Measurements from ENCODE around the gene MICAL2. TPM values are rescaled to one million over a fixed set of nuclear protein-coding genes. Genes with fewer than 3 reads are reported as not detected.

Gene MICAL2
- total RNA-seq, 1 experiment from 2014 or later, result 62.9 TPM

DNA sequence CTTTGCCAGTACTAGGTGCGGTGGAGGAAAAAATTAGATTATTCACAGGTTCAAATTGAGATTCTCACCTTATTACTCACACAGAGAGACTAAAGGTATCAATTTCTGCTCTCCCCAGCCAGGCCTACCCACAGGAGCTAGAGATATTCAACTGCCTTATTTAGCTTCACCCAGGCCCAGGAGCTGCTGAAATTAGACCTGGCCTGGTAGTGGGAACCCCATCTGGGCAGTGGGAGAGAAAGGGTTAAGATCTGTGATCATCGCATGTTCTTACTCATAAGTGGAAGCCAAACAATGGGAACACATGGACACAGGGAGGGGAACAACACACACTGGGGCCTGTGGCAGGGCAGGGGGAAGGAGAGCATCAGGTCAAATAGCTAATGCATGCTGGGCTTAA, 20.9 kb upstream of the MICAL2 start:
- Histone ChIP-seq H3K27me3 (ENCODE audit: low read length) (no peaks in the 10 kb centered on the region), H4K20me1 (ENCODE audit: low read length) (no peaks in the 10 kb centered on the region), H3K36me3 (ENCODE audit: low read depth, low read length) (no peaks in the 10 kb centered on the region), H3F3A (ENCODE audit: low read length, unreplicated experiment) (peaks cover 33% of the 10 kb centered on the region), H2AFZ (ENCODE audit: low read length) (no peak overlapping the region), H3K9ac (ENCODE audit: low read length) (peak overlapping the region; percentile 89), H3K79me2 (ENCODE audit: low read length) (peaks cover 18% of the 10 kb centered on the region), H3K4me3 (ENCODE audit: low read length) (no peak overlapping the region), H3K27ac (ENCODE audit: low read length) (peak overlapping the region; percentile 99), H3K4me1 (ENCODE audit: insufficient read depth, low read length) (peaks cover 72% of the 10 kb centered on the region), H3K9me3 (ENCODE audit: low read length) (no peaks in the 10 kb centered on the region), H3K9me2 (replicated peaks; ENCODE audit: low read length) (no peaks in the 10 kb centered on the region), H3K4me2 (ENCODE audit: low read length) (peak overlapping the region; percentile 84)
- no TSS peak for BruUV-seq (replicated peaks)
- POLR2A ChIA-PET (ENCODE audit: unreplicated experiment), result interaction anchor here (1.0 kb wide), 1 partner anchor 20 kb away, joined by 3 read pairs; no protein-coding TSS in a partner anchor
- TF ChIP-seq EZH2phosphoT487 (IDR thresholded peaks at IDR 0.05; ENCODE audit: borderline replicate concordance, low read length), result no peak
- no peak for TF ChIP-seq EZH2 (IDR thresholded peaks at IDR 0.05; ENCODE audit: low read length, unreplicated experiment)
- no peak for TF ChIP-seq CTCF (conservative IDR thresholded peaks at IDR 0.05; ENCODE audit: low read depth, low read length)
- intact Hi-C loops (cut with micrococcal nuclease), result loop anchor here (5.0 kb wide), 1 partner anchor 73 kb away; no protein-coding TSS in a partner anchor
- CTCF ChIA-PET, result interaction anchor here (0.8 kb wide), 1 partner anchor 46 kb away, joined by 3 read pairs; no protein-coding TSS in a partner anchor
- ATAC-seq, result no peak
- peak; percentile 58 for DNase-seq

DNA sequence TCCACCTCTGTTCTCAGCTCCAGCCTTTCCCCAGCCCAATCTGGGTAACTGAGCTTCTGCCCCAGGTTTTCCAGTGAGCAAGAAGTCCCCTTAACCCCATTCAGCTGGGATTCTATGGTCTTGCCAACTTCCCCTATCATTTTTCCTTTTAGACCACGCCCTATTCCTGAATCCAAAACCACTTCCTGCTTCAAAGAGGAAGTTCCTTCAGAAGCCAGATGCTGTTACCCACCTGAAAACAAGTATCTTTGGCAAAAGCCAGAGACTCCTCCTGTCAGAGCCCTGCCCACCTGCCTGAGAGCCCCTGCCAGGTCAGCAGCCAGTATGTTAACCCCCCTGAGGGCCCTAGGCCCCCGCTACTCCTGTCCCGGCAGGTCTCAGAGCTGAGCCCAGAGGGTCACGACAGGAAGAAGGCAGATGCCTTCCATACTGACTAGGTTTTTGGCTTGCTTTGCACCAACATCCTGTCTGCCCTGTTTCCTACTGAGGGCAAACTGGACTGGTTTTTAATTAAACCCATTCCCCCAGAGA, 20.3 kb upstream of the MICAL2 start:
- H3K4me2 ChIP-seq (ENCODE audit: low read length), result peak overlapping the region; percentile 84
- H3K9ac ChIP-seq (ENCODE audit: low read length), result peak overlapping the region; percentile 89
- H3K4me3 ChIP-seq (ENCODE audit: low read length), result peak overlapping the region; percentile 50; the same call in 1 of the 2 replicates
- peaks cover 70% of the 10 kb centered on the region for H3K4me1 ChIP-seq (ENCODE audit: insufficient read depth, low read length)
- H3K36me3 ChIP-seq (ENCODE audit: low read depth, low read length), result no peaks in the 10 kb centered on the region
- peak overlapping the region; percentile 99 for H3K27ac ChIP-seq (ENCODE audit: low read length)
- BruUV-seq (replicated peaks), result TSS peak; percentile 17
- H4K20me1 ChIP-seq (ENCODE audit: low read length), result no peaks in the 10 kb centered on the region
- H2AFZ ChIP-seq (ENCODE audit: low read length), result no peak overlapping the region; the same call in 1 of the 2 replicates
- ChIA-PET CTCF (no interaction called here), POLR2A (ENCODE audit: unreplicated experiment) (interaction anchor here (0.5 to 1.0 kb wide), 2 partner anchors 19 to 23 kb away, joined by 3 to 24 read pairs; no protein-coding TSS in a partner anchor)
- H3F3A ChIP-seq (ENCODE audit: low read length, unreplicated experiment), result peaks cover 30% of the 10 kb centered on the region
- DNase-seq, result peak; percentile 94
- TF ChIP-seq EZH2phosphoT487 (IDR thresholded peaks at IDR 0.05; ENCODE audit: borderline replicate concordance, low read length) (no peak), CTCF (conservative IDR thresholded peaks at IDR 0.05; ENCODE audit: low read depth, low read length) (no peak), EZH2 (IDR thresholded peaks at IDR 0.05; ENCODE audit: low read length, unreplicated experiment) (no peak)
- H3K27me3 ChIP-seq (ENCODE audit: low read length), result no peaks in the 10 kb centered on the region
- no peaks in the 10 kb centered on the region for H3K9me2 ChIP-seq (replicated peaks; ENCODE audit: low read length)
- intact Hi-C loops (cut with micrococcal nuclease), result loop anchor here (1.0 kb wide), 1 partner anchor 10 kb away; no protein-coding TSS in a partner anchor
- peak; percentile 7 for ATAC-seq
- no peaks in the 10 kb centered on the region for H3K9me3 ChIP-seq (ENCODE audit: low read length)
- H3K79me2 ChIP-seq (ENCODE audit: low read length), result peaks cover 18% of the 10 kb centered on the region

DNA sequence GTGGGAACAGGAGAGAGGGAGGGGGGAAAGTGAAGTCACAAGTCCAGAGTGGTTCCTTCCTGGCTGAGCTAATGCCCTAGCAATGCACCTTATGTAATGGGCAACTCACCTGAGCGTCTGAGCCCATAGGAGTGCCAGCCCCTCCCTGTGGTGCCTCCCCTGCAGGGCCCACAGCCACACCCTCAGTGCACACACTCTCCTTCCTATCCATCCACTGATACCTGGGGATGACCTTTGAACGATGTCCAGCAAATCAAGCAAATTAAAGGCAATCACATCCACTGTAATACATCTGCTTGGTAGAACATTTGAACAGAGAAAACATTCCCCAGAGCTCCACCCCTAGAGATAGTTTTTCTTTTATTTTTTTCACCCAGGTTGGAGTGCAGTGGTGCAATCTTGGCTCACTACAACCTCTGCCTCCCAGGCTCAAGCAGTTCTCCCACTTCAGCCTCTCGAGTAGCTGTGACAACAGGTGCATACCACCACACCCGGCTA, 19.6 kb upstream of the MICAL2 start:
- DNase-seq (peak; percentile 93), ATAC-seq (peak; percentile 47)
- Histone ChIP-seq H2AFZ (ENCODE audit: low read length) (no peak overlapping the region), H3K27me3 (ENCODE audit: low read length) (no peaks in the 10 kb centered on the region), H3K4me3 (ENCODE audit: low read length) (peak overlapping the region; percentile 50; the same call in 1 of the 2 replicates), H3K36me3 (ENCODE audit: low read depth, low read length) (no peaks in the 10 kb centered on the region), H3K9ac (ENCODE audit: low read length) (peak overlapping the region; percentile 89), H3K9me2 (replicated peaks; ENCODE audit: low read length) (no peaks in the 10 kb centered on the region), H3K79me2 (ENCODE audit: low read length) (peaks cover 18% of the 10 kb centered on the region), H3F3A (ENCODE audit: low read length, unreplicated experiment) (peaks cover 27% of the 10 kb centered on the region), H3K9me3 (ENCODE audit: low read length) (no peaks in the 10 kb centered on the region), H3K4me2 (ENCODE audit: low read length) (peak overlapping the region; percentile 84), H3K4me1 (ENCODE audit: insufficient read depth, low read length) (peaks cover 63% of the 10 kb centered on the region), H3K27ac (ENCODE audit: low read length) (peak overlapping the region; percentile 99), H4K20me1 (ENCODE audit: low read length) (no peaks in the 10 kb centered on the region)
- ChIA-PET POLR2A (ENCODE audit: unreplicated experiment) (interaction anchor here (0.5 to 0.6 kb wide), 2 partner anchors 23 to 147 kb away, joined by 8 to 24 read pairs; no protein-coding TSS in a partner anchor), CTCF (no interaction called here)
- intact Hi-C loops (cut with micrococcal nuclease), result loop anchor here (1.0 kb wide), 1 partner anchor 11 kb away; no protein-coding TSS in a partner anchor
- TF ChIP-seq EZH2phosphoT487 (IDR thresholded peaks at IDR 0.05; ENCODE audit: borderline replicate concordance, low read length) (no peak), CTCF (conservative IDR thresholded peaks at IDR 0.05; ENCODE audit: low read depth, low read length) (no peak), EZH2 (IDR thresholded peaks at IDR 0.05; ENCODE audit: low read length, unreplicated experiment) (no peak)
- BruUV-seq (replicated peaks), result no TSS peak

Measured in PC-3 (cell line).